PFSK-1 (cell line): Measurements from ENCODE around the gene GPRIN2.

Source experiments
- FOXP2 ChIP-seq: optimal IDR thresholded peaks from 2 replicates; pipeline ENCODE3; 2011; ENCODE audit warnings: borderline replicate concordance, control low read depth, inconsistent platforms; ENCODE audit not compliant: insufficient read depth; ENCODE audit errors: extremely low read length, extremely low read depth
- POLR2AphosphoS5 ChIP-seq: IDR thresholded peaks from 2 replicates; pipeline ENCODE4 v1.6.1; 2012; ENCODE audit warnings: low read depth, mild to moderate bottlenecking, control low read depth, low read length, moderate library complexity
- REST ChIP-seq, 2 experiments: IDR thresholded peaks; 2 replicates each; pipeline versions ENCODE4 v1.6.1 to v1.8.0; 2011 to 2012; ENCODE audit warnings: low read depth in 2 of 2, low read length in 2 of 2, control low read depth in 1 of 2, inconsistent platforms in 1 of 2, mild to moderate bottlenecking in 1 of 2, moderate library complexity in 1 of 2; ENCODE audit not compliant: insufficient read depth in 1 of 2
- SIN3A ChIP-seq: IDR thresholded peaks from 2 replicates; pipeline ENCODE4 v1.6.1; 2012; ENCODE audit warnings: mild to moderate bottlenecking, low read length, moderate library complexity, borderline replicate concordance; ENCODE audit not compliant: insufficient read depth
- TAF1 ChIP-seq: IDR thresholded peaks from 2 replicates; pipeline ENCODE4 v1.6.1; 2012; ENCODE audit warnings: low read length, control low read depth, borderline replicate concordance; ENCODE audit not compliant: insufficient read depth

GPRIN2 gene

DNA sequence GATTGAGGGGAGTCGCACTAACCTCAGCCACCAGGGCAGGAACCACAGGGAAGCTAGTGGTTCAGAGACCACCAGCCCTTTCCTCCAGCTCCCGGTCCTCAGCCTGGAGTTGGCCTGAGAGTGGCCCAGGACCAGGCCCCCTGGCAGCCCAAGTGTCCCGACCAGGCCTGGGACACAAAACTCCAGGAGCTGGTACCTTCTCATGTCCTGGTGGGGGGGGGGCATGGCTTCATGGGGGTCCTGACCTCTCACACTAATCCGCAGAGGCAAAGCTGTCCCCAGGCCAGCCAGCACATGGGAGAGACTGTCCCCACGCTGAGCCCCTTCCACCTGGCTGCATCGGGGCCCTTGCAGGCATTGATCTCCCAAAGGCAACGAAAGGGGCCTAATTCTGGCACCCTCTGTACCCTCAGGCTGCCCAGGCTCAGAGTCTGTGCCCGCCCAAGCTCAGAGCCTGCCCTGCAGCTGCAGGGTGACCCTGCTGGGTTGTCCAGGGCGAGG lies 28.2 kb downstream of the GPRIN2 start:
- no peak for TF ChIP-seq TAF1
- no peak for TF ChIP-seq REST (IDR thresholded peaks at IDR 0.05; ENCODE audit: insufficient read depth in 1 of 2, low read depth in 2 of 2, low read length in 2 of 2)
- TF ChIP-seq SIN3A: no peak
- TF ChIP-seq FOXP2: no peak
- TF ChIP-seq POLR2AphosphoS5: no peak

DNA sequence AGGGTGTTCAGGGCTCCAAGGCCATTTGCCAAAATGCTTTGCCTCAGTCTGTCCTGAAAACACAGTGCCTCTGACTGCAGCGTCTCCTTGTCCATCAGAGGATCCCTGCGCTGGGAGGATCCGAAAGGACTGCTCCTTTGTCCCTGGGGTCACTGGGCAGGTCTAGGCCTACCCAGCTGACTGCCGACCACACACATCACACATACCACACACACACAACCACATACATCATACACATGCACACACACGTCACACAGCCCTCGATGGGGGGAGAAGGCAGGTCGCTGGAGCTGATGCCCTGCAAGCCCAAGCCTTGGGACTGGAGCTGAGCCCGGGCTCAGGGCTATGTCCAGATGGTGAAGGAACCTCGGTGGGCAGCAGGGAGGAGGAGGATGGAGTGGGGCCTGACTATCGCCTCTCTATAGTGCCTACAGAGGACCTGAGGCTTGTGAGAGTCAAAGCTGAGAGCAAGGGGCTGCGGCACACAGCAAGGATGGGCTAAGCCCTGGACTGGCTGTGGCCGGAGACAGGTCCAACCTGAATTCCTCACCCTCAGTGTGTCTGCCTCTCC lies 29.1 kb downstream of the GPRIN2 start:
- TF ChIP-seq POLR2AphosphoS5 (no peak), TAF1 (no peak), REST (IDR thresholded peaks at IDR 0.05; ENCODE audit: insufficient read depth in 1 of 2, low read depth in 2 of 2, low read length in 2 of 2) (no peak), FOXP2 (no peak), SIN3A (no peak)

GRCh38 chr10:46526682-46527038 lies 29.8 kb downstream of the GPRIN2 start:
- no peak for TF ChIP-seq SIN3A
- no peak for TF ChIP-seq POLR2AphosphoS5
- no peak for TF ChIP-seq TAF1
- no peak for TF ChIP-seq FOXP2
- no peak for TF ChIP-seq REST (IDR thresholded peaks at IDR 0.05; ENCODE audit: insufficient read depth in 1 of 2, low read depth in 2 of 2, low read length in 2 of 2)

DNA sequence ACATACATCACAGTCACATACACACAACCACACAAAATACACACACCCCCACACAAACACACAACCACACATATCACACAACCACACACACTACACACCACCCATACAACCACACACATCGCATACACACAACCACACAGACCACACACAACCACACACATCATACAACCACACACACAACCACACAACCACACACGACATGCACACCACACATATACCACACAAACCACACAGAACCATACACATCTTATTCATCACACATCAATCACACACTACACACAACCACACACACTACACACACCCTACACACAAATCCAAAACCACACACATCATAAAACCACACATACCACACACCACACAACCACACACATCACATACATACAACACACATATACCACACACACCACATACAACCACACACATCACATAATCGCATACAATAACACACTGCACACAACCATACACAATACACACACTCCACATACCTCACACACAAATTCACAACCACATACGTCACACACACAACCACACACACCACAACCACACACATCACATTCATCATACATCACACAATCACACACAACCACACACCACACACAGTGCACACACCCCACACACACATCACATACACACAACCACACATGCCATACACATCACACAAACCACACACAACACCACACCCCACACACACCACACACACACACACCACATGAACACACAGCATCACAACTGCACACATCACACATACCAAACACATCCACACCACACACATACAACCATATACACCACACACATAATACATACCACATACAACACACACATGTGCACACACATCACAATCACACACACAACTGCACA lies 30.4 kb downstream of the GPRIN2 start:
- no peak for TF ChIP-seq TAF1
- no peak for TF ChIP-seq FOXP2
- no peak for TF ChIP-seq SIN3A
- no peak for TF ChIP-seq POLR2AphosphoS5
- TF ChIP-seq REST (IDR thresholded peaks at IDR 0.05; ENCODE audit: insufficient read depth in 1 of 2, low read depth in 2 of 2, low read length in 2 of 2): no peak
